GM21526 (cell line): ENCODE data around the gene DHX34.
"Not testable (repeated sequence)": the region's sequence is repeated elsewhere in the genome, so short reads cannot be mapped to it uniquely, and the experiment has no call there.

ENCODE experiments used
- ATAC-seq: cut with Tn5 transposase; IDR thresholded peaks from one replicate; pipeline ENCODE4 v1.9.1; 2021; ENCODE audit warnings: moderate library complexity; ENCODE audit not compliant: unreplicated experiment, low FRiP score

Gene DHX34

GRCh38 chr19:47363758-47364531, 14.8 kb downstream of the DHX34 start:
- ATAC-seq = no peak

GRCh38 chr19:47365455-47365854, 16.3 kb downstream of the DHX34 start:
- not testable (repeated sequence) for ATAC-seq

- ATAC-seq = no peak
These were observed 21.0 kb downstream of the DHX34 start for GRCh38 chr19:47370045-47370611.

GRCh38 chr19:47371261-47371660, 22.1 kb downstream of the DHX34 start:
- ATAC-seq = no peak

GRCh38 chr19:47372603-47373002, 23.5 kb downstream of the DHX34 start:
- ATAC-seq = no peak

- no peak for ATAC-seq
These were observed 24.4 kb downstream of the DHX34 start for GRCh38 chr19:47373246-47374240.

- no peak for ATAC-seq
These were observed 26.0 kb downstream of the DHX34 start for GRCh38 chr19:47374876-47375693.

- ATAC-seq = no peak
These were observed 26.8 kb downstream of the DHX34 start for GRCh38 chr19:47375694-47376588.

GRCh38 chr19:47376589-47377144, 27.6 kb downstream of the DHX34 start:
- ATAC-seq = no peak

- ATAC-seq = no peak
These were observed 28.1 kb downstream of the DHX34 start for GRCh38 chr19:47377208-47377701.

GRCh38 chr19:47377801-47378200, 28.7 kb downstream of the DHX34 start:
- no peak for ATAC-seq

GRCh38 chr19:47378246-47378645, 29.1 kb downstream of the DHX34 start:
- no peak for ATAC-seq

- no peak for ATAC-seq
These were observed 30.3 kb downstream of the DHX34 start for GRCh38 chr19:47379381-47379938.

- no peak for ATAC-seq
These were observed 31.4 kb downstream of the DHX34 start for GRCh38 chr19:47380559-47380958.

GRCh38 chr19:47381121-47381520, 32.0 kb downstream of the DHX34 start:
- ATAC-seq = no peak

GRCh38 chr19:47381653-47382279, 32.7 kb downstream of the DHX34 start:
- ATAC-seq = no peak

- not testable (repeated sequence) for ATAC-seq
These were observed 34.8 kb downstream of the DHX34 start for GRCh38 chr19:47383890-47384289.

- ATAC-seq = not testable (repeated sequence)
These were observed 35.4 kb downstream of the DHX34 start for GRCh38 chr19:47384533-47384932.
